NCI-H1048 (cell line): ENCODE results near the gene TAF4.
"Not testable (repeated sequence)": the region's sequence is repeated elsewhere in the genome, so short reads cannot be mapped to it uniquely, and the experiment has no call there.

Source experiments
- DNase-seq: peaks from one replicate; lab custom pipeline; 2025; lab: John Stamatoyannopoulos, UW

The TAF4 gene

DNA sequence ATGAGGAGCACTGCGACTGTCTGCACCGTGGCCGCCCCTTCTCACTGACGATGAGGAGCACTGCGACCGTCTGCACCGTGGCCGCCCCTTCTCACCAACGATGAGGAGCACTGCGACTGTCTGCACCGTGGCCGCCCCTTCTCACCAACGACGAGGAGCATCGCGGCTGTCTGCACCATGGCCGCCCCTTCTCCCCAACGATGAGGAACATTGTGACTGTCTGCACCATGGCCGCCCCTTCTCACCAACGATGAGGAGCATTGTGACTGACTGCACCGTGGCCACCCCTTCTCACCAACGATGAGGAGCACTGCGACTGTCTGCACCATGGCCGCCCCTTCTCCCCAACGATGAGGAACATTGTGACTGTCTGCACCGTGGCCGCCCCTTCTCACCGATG is 117.6 kb downstream of the TAF4 start:
- DNase-seq = not testable (repeated sequence)

DNA sequence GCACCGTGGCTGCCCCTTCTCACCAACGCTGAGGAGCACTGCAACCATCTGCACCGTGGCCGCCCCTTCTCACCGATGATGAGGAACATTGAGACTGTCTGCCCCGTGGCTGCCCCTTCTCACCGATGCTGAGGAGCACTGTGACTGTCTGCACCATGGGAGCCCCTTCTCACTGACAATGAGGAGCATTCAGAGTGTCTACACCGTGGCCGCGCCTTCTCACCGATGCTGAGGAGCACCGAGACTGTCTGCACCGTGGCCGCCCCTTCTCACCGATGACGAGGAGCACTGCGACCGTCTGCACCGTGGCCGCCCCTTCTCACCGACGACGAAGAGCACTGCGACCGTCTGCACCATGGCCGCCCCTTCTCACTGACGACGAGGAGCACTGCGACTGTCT is 120.2 kb downstream of the TAF4 start:
- not testable (repeated sequence) for DNase-seq

GRCh38 chr20:61944967-61945366 is 120.7 kb downstream of the TAF4 start:
- DNase-seq = not testable (repeated sequence)

- DNase-seq = no peak
Measured at GRCh38 chr20:61942526-61942925, 123.2 kb downstream of the TAF4 start.

GRCh38 chr20:61941721-61942405 is 123.8 kb downstream of the TAF4 start:
- no peak for DNase-seq

- DNase-seq = no peak
Measured at GRCh38 chr20:61940976-61941720, 124.5 kb downstream of the TAF4 start.

GRCh38 chr20:61940491-61940890 is 125.2 kb downstream of the TAF4 start:
- no peak for DNase-seq

- DNase-seq = no peak
Measured at GRCh38 chr20:61939691-61940360, 125.9 kb downstream of the TAF4 start.

DNA sequence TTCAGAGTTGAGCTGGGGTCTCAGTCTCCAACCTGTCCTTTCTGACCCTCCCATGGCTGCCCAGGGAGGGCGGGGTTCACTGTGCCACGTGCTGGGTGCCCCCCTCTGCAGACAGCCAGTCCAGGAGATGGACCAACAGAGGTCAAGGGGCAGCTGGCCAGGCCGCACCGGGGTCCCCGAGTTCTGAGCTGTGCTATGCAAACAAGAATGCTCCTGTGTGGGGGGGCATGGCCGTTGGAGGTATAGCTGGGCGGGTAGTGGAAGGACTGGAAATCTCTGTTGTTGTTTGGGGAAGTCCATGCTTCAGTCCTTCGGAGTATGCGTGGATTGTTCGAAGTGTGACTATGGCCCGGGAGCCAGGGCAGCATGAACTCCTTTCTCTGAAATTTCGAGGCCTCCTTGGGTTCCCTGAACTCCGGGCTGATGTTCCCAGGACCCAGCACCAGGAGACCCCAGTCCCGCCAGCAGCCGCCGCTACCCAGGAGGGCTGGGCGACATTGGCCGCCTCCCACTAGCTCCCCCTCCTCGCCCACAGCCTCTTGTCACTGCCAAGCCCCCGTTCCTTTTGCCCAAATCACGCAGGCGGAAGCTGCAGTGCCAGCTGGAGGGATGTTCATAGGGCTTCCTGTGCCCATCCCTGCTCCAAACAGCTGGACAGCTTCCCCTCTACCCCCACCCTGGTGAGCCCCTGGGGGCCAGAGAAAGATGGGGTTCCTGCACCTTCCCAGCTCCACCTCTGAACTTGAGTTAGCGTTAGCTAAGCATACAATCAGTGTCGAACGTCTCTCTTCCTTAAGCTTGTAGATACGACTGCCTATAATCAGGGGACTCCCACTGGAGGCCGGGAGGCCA is 126.6 kb downstream of the TAF4 start:
- DNase-seq = no peak

DNA sequence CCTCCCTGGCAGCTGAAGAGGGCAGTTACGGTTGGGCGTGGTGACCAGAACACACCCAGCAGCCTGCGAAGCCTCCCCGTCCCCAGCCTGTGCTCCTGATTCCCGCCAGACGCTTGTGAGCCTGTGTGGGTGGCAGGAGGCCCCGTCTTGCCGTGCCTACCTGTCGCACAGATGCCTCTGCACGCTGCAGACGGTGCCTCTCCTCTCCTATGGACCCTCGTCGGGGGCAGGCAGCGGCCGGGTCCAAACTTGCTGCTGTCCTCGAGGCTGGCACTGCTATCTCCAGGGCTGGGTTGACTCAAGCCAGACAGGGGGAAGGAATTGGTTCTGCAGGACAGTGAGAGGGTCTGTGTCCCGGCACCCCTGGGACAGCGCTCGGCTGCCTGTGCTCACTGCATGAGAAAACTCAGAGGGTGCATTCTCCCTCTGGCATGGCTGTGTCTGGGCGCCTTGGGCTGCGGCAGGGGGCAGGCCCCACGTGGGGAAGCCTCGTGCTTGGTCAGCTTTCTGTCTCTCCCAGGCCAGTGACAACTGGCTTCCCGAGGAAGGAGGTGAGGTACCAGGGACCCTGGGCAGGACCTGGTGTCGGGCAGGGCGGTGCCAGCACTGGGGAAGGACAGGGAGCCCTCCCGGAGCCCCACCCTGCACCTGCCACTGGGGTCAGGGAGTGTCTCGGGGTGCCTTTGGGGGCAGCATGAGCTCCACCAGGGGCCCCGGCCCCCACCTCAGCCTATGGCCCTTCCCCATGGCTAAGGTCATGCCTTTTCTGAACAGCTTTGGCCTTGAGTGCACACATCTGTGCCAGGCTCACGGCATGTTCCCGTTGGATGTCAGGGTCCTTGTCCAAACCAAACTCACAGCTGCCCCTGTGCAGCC is 127.5 kb downstream of the TAF4 start:
- no peak for DNase-seq

GRCh38 chr20:61937146-61937962 is 128.3 kb downstream of the TAF4 start:
- no peak for DNase-seq

DNA sequence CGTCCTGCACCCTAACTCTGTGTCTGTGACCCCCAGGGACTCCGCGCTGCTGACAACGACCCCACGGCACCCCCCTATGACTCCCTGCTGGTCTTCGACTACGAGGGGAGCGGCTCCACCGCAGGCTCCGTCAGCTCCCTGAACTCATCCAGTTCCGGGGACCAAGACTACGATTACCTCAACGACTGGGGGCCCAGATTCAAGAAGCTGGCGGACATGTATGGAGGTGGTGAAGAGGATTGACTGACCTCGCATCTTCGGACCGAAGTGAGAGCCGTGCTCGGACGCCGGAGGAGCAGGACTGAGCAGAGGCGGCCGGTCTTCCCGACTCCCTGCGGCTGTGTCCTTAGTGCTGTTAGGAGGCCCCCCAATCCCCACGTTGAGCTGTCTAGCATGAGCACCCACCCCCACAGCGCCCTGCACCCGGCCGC is 129.0 kb downstream of the TAF4 start:
- no peak for DNase-seq

DNA sequence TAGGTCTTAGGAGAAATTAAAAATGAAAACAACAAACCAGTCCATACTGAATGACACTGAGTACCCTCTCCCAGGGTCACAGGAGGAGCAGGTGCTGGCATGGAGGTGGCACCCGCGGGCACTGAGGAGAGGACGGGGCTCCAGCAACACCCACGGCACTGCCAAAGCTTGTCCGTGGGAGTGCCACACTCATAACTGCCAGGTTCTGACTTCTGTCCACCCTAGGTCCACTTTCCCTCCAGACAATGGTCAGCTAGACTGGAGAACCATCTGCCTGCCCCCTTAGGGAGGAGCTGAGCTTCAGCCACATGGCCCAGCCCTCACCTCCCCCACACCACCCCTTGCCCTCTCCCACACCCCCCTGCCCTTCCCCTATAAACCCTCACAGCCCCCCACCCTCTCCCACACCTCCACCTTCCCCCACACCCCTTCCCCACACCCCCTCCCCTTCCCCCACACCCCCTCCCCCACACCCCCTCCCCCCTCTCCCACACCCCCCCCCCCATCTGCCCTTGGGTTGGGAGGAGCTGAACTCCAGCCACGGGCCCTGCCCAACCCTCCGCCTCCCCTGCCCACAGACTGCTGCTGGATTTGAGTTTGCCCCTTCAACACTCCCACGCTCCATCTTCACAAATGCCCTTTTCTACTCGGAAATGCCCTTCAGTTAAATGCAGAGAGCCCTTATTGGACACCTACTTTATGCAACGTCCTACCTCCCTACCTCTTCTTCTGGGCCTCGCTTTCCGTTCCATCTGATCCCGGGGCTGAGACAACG is 129.6 kb downstream of the TAF4 start:
- no peak for DNase-seq

DNA sequence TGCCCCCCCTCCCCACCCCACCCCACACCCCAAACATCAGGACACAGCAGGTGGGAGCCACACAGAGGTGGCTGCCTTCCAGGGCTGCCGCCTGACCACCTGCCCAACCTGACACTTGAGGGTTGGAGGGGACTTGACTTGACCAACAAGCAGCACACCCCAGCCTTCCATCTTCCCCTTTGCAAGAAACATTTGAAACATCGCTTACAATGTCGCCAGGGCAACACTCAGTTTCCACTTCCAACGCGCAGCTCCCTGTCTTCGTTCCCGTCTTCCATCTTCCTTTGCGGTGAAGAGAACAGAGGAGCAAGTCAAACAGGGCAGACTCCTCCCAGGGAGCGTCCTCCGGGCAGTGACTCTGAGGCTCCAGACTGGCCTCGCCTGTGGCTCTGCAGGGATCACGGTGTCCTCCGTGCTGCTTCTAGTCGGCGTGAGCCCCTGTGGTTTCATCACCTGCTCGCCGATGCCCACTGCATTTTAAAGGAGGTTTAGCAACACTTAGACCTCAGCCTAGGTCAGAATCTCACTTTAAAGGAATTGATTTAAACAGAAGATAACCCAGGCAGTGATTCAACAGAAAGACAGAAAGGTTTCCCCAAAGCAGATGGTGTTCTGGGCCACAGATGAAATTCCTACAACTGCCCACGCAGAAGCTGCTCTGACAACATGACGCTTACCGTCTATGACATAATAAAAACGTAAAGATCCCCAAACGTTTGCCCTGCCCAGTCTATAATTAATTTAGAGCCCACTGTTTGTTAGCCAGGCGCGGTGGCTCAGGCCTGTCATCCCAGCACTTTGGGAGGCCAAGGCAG is 130.8 kb downstream of the TAF4 start:
- DNase-seq = no peak

- no peak for DNase-seq
Measured at GRCh38 chr20:61933951-61934715, 131.5 kb downstream of the TAF4 start.

DNA sequence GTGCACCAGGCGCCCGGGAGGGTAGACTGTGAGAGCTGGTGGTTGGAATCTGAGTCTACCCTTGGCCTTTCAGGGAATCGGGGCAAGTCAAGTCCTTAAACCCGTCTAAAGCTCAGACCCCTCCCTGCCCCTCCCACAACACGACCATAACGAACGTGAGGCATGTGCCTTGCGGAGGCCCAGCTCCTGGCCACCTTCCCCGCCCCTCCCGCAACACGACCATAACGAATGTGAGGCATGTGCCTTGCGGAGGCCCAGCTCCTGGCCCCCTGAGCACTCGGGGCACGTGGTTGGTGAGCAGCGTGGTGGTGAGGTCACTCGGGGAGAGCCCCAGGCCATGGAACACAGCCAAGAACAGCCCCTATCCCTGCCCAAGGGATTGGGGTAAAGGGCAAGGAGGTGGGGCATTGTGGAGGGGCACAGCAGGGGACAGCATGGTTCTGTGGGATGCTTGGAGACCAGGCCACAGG is 132.2 kb downstream of the TAF4 start:
- DNase-seq = no peak

GRCh38 chr20:61932711-61933480 is 132.8 kb downstream of the TAF4 start:
- DNase-seq = no peak
